ENCODE measurements around the gene MCF2L. TPM values are rescaled to one million over a fixed set of nuclear protein-coding genes. Genes with fewer than 3 reads are reported as not detected.

The MCF2L gene
- total RNA-seq, 1 donor from 2014 or later = 6.7 TPM

GRCh38 chr13:113062691-113063090 lies 93.7 kb downstream of the MCF2L start:
- H3K4me1 Mint-ChIP-seq (ENCODE audit: low read depth) = peaks cover 11% of the 10 kb centered on the region
- H3K36me3 Mint-ChIP-seq (ENCODE audit: low read depth) = peaks cover 2% of the 10 kb centered on the region
- H3K4me3 Mint-ChIP-seq (ENCODE audit: unreplicated experiment) = no peak overlapping the region
- TF ChIP-seq, protein P1, sequence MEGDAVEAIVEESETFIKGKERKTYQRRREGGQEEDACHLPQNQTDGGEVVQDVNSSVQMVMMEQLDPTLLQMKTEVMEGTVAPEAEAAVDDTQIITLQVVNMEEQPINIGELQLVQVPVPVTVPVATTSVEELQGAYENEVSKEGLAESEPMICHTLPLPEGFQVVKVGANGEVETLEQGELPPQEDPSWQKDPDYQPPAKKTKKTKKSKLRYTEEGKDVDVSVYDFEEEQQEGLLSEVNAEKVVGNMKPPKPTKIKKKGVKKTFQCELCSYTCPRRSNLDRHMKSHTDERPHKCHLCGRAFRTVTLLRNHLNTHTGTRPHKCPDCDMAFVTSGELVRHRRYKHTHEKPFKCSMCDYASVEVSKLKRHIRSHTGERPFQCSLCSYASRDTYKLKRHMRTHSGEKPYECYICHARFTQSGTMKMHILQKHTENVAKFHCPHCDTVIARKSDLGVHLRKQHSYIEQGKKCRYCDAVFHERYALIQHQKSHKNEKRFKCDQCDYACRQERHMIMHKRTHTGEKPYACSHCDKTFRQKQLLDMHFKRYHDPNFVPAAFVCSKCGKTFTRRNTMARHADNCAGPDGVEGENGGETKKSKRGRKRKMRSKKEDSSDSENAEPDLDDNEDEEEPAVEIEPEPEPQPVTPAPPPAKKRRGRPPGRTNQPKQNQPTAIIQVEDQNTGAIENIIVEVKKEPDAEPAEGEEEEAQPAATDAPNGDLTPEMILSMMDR (IDR thresholded peaks at IDR 0.05) = no peak
- H3K9me3 Mint-ChIP-seq (ENCODE audit: low read depth) = no peaks in the 10 kb centered on the region
- H3K27me3 Mint-ChIP-seq (ENCODE audit: low read depth) = no peaks in the 10 kb centered on the region
- H3K27ac Mint-ChIP-seq (ENCODE audit: unreplicated experiment) = no peak overlapping the region
- DNase-seq (ENCODE audit: low spot score) = peak; percentile 50

DNA sequence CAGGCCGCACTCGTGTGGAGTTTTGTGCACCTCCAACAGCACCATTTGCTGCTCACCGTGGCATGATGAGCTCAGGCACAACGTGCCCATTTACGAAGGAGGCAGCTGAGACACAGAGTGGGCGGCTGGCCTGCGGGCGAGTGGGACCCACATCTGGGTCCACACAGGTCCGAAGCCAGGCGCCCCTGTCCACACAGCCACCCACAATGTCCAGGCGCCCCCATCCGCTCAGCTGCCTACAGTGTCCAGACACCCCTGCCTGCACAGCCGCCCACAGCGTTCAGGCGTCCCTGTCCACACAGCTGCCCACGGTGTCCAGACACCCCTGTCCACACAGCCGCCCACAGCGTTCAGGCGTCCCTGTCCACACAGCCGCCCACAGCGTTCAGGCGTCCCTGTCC lies 94.1 kb downstream of the MCF2L start:
- Mint-ChIP-seq H3K9me3 (ENCODE audit: low read depth) (no peaks in the 10 kb centered on the region), H3K27me3 (ENCODE audit: low read depth) (no peaks in the 10 kb centered on the region), H3K36me3 (ENCODE audit: low read depth) (peaks cover 2% of the 10 kb centered on the region), H3K27ac (ENCODE audit: unreplicated experiment) (no peak overlapping the region), H3K4me1 (ENCODE audit: low read depth) (peaks cover 11% of the 10 kb centered on the region), H3K4me3 (ENCODE audit: unreplicated experiment) (no peak overlapping the region)
- TF ChIP-seq, protein P1 (IDR thresholded peaks at IDR 0.05) = no peak
- peak; percentile 81 for DNase-seq (ENCODE audit: low spot score)

GRCh38 chr13:113064000-113064533 lies 95.1 kb downstream of the MCF2L start:
- Mint-ChIP-seq H3K27ac (ENCODE audit: unreplicated experiment) (peak overlapping the region; percentile 81), H3K4me1 (ENCODE audit: low read depth) (peaks cover 11% of the 10 kb centered on the region), H3K9me3 (ENCODE audit: low read depth) (no peaks in the 10 kb centered on the region), H3K36me3 (ENCODE audit: low read depth) (peaks cover 2% of the 10 kb centered on the region), H3K27me3 (ENCODE audit: low read depth) (no peaks in the 10 kb centered on the region), H3K4me3 (ENCODE audit: unreplicated experiment) (no peak overlapping the region)
- DNase-seq (ENCODE audit: low spot score) = peak; percentile 83
- TF ChIP-seq, protein P1 (IDR thresholded peaks at IDR 0.05) = no peak

DNA sequence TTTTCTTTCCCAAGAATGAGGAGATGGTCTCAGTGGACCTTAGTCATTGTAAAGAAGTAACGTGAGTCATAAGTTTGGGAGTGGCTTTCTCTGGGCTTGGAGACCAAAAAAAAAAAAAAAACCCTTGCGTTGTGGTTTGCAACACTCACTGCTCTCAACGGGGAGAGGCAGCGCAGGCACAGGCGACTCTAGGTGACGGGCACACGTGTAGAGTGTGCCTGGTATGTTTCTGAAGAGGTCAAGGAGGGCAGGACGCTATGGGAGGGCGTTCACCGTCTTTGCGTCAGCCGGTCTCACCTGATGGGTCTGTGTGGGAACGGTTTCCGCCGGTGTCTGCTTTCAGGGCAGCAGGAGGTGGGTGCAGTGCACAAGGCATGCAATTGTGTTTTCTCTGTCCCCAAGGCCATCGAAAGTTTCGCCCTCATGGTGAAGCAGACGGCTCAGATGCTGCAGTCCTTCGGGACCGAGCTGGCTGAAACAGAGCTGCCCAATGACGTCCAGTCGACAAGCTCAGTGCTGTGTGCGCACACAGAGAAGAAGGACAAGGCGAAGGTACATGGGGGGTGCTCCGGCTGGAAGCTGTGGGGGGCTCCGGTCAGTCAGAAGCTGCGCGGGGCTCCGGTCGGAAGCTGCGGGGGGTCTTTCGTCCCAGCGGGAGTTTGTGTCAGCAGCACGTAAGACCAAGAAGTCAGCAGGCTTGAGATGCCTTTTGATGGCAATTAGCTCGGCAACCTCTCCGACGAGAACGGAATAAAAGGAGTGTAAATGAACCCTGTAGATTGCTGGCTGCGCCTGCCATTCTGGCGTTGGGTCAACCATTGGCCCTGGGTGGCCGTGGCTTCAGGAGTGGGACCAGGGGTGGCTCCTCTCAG lies 95.8 kb downstream of the MCF2L start:
- Mint-ChIP-seq H3K4me1 (ENCODE audit: low read depth) (peaks cover 11% of the 10 kb centered on the region), H3K27ac (ENCODE audit: unreplicated experiment) (peak overlapping the region; percentile 65)

More for the DNA sequence above, 95.8 kb downstream of the MCF2L start:
- no peaks in the 10 kb centered on the region for H3K9me3 Mint-ChIP-seq (ENCODE audit: low read depth)
- peaks cover 2% of the 10 kb centered on the region for H3K36me3 Mint-ChIP-seq (ENCODE audit: low read depth)
- peak; percentile 75 for DNase-seq (ENCODE audit: low spot score)
- TF ChIP-seq, protein P1 (IDR thresholded peaks at IDR 0.05) = no peak
- H3K27me3 Mint-ChIP-seq (ENCODE audit: low read depth) = no peaks in the 10 kb centered on the region
- H3K4me3 Mint-ChIP-seq (ENCODE audit: unreplicated experiment) = peak overlapping the region; percentile 55

Measured in chondrocyte (in vitro differentiated cells).